SH-SY5Y (cell line): Measurements from ENCODE around the gene STAP2.
A peak's percentile ranks its signal among the peaks of the same experiment; 100 is the strongest.

Source experiments
- GATA2 ChIP-seq: IDR thresholded peaks from 2 replicates; pipeline ENCODE4 v1.6.1; 2011; ENCODE audit warnings: mild to moderate bottlenecking, low read depth, low read length
- GATA3 ChIP-seq: IDR thresholded peaks from 2 replicates; pipeline ENCODE4 v1.6.1; 2011; ENCODE audit warnings: low read depth, mild to moderate bottlenecking, low read length, moderate library complexity

Gene STAP2

DNA sequence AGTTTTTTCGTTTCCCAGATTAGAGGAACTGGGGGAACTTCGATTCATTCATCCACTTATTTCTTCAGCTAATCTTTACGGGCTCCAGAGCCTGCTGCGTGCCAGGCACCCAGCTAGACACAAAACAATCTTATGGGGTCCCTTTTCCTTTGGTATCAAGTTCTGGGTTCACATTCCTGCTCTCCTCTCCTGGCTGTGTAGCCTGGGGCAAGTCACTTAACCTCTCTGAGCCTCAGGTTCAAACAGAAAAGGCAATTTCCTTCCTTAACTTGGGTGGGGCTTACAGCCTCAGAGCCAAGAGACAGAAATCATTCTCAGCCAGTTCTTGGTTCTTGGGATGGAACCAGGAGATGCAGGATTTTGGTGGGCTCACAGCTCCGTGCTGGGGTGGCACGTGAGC is 53.7 kb downstream of the STAP2 start:
- TF ChIP-seq GATA3 (no peak), GATA2 (no peak)

DNA sequence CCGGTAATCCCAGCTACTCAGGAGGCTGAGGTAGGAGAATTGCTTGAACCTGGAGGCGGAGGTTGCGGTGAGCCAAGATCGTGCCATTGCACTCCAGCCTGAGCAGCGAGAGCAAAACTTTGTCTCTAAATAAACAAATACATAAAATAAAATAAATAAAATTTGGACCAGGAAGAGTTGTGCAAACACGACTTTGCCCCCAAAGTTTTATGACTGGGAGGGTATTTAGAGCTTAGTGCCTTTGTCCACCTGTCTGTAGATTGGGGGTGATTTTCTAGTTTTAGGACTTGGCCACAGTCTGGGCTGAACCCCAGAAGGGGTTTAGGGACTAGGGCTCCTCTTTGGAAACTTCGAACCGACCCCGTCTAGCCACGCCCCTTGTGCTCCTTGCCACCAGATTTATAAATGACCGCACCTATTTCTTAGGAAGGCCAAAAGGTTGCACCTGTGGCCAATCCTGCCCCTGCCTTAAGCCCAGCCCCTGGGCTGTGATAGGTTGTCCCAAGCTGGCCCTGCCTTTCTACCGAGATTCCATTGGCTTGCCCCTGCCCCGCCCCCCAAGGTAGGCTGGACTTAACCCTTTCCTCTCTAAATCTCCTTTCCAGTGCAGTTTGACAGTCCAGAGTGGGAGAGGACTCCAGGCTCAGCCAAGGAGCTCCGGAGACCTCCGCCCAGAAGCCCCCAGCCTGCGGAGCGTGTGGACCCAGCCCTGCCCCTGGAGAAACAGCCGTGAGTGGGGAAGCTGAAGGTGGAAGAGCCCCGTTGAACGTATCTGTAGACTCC is 54.3 kb downstream of the STAP2 start:
- TF ChIP-seq GATA2 (no peak), GATA3 (no peak)

DNA sequence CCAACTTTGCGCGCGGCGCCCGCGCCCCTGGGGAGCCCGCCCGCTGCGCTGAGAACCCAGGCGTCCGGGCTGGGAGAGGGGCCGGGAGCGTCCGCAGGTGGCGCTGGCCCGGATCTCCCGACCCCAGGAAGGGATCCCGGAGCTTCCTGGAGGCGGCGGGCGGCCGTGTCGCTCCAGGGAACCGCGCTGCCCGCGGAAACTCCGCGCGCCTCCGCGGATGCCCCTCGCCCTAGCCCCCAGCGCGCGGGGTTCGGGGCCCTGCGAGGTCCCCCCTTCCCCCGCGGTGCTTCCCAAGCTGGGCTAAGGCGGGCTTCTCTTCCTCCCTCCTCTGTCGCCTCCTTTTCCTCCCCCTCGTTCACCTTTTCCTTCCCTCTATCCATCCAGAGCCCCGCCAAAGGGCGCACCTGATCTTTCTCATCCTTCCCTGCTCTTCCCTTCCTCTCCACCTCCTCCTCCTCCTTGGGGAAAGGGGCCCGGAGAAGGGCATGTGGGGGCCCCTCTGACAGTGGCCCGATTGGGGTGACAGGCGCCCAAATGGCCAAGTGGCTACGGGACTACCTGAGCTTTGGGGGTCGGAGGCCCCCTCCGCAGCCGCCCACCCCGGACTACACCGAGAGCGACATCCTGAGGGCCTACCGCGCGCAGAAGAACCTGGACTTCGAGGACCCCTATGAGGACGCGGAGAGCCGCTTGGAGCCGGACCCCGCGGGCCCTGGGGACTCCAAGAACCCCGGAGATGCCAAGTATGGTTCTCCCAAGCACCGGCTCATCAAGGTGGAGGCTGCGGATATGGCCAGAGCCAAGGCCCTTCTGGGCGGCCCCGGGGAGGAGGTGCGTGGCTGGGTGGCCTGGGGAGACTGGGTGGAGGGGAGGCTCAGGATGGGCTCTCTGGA is 58.9 kb downstream of the STAP2 start:
- no peak for TF ChIP-seq GATA3
- no peak for TF ChIP-seq GATA2

GRCh38 chr19:4279267-4279529 is 59.4 kb downstream of the STAP2 start:
- TF ChIP-seq GATA3: no peak
- TF ChIP-seq GATA2: no peak

DNA sequence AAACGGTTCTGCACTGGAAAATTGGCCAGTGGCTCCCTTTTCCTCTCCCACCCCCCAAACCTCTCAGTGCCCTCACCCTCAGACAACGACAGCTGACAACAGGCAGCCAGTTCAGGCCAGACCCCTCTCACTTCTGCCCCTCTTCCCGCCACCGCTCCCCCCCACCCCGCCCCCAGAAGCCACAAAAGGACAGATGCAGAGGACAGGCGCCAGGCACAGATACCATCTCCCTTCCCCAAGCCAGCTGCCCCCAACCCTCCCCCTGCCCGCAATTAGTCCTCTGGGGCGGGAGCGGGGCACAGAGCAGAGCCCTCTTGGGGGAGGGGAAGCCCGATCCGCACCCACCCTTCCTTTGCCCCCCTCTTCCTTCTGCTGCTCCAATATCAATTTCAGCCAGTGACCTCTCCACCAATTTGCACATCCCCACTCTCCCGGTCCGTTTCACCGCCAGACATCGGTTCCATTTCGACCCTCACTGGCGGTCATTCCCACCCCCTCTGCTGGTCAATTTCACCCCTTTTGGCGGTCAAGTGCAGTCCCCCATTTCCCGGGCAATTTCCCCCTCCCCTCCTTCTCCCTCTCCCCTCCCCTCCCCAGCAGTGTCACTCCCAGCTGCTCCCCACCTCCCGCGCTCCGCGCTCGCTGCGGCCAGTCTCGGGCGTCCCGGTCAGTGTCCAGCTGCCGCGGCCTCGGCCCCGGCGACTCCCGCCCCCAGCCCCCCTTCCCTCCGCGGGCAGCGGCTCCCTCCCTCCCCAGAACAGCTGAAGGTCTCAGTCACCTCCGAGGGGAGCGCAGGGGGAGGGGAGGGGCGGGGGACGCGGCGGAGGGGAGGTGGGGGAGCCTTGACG is 60.0 kb downstream of the STAP2 start, which contains the start of gene SHD:
Gene SHD (plus strand): TSS at position 848 of the 848 bp plus-strand sequence. CDS start 798 bp downstream, outside the sequence.
- TF ChIP-seq GATA2: peak; percentile 95
- no peak for TF ChIP-seq GATA3

GRCh38 chr19:4278010-4278409 is 60.6 kb downstream of the STAP2 start:
- TF ChIP-seq GATA3 (no peak), GATA2 (no peak)

DNA sequence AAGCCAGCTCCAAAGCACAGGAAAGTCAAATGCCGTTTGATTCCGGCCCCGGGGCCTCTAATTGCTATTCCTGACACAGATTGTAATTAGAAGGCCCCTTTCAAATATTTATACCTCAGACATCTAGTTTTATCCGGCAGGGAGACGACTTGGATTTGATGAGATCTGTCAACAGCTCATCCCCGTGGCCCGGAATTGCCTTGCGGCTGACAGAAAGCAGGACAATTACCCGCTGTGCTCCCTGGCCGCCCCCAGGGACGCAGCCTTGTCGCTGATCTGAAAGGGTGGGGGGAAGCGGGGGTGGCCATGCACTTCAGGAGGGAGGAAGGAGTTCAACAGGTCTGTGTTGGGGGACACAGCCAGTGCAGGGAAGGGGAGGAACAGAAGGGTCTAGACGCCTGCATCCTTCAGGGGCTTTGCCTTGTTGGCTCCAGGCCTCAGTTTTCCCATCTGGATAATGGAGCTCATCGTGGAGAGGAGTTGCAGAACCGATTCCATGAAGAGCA is 61.4 kb downstream of the STAP2 start:
- TF ChIP-seq GATA2: no peak
- no peak for TF ChIP-seq GATA3
